Keratinocyte (primary cell): Measurements from ENCODE around the gene PDZD7. TPM values are rescaled to one million over a fixed set of nuclear protein-coding genes. Genes with fewer than 3 reads are reported as not detected.

Experiments used
- DNase-seq: peaks from one replicate; pipeline ENCODE4 v3.0.0-alpha.2; 2011; ENCODE audit warnings: low read depth, missing footprints, low spot score
- FAIRE-seq: peaks from 2 replicates; lab custom pipeline; 2011; peaks lifted over from hg19 to GRCh38; lab: Jason Lieb, UNC
- H2AFZ ChIP-seq: 2 replicates; pipeline ENCODE4 v1.6.0; 2012; ENCODE audit warnings: low read length, control low read depth, inconsistent platforms; ENCODE audit not compliant: control insufficient read depth
- H3K27ac ChIP-seq: 2 replicates; pipeline ENCODE4 v1.5.1; 2011; ENCODE audit warnings: low read length; ENCODE audit not compliant: control insufficient read depth, insufficient read depth
- H3K27me3 ChIP-seq: 3 replicates; pipeline ENCODE4 v1.6.0; 2011; ENCODE audit warnings: low read length; ENCODE audit not compliant: control insufficient read depth, insufficient read depth; ENCODE audit errors: extremely low read depth
- H3K36me3 ChIP-seq, 2 experiments: 2 replicates in 1 of 2; 3 replicates in 1 of 2; pipeline ENCODE4 v1.5.1; 2011; ENCODE audit warnings: low read length in 2 of 2, mild to moderate bottlenecking in 1 of 2; ENCODE audit not compliant: control insufficient read depth in 2 of 2, insufficient read depth in 2 of 2; ENCODE audit errors: extremely low read depth in 1 of 2
- H3K4me1 ChIP-seq: 3 replicates; pipeline ENCODE4 v1.5.1; 2011; ENCODE audit warnings: low read length; ENCODE audit not compliant: control insufficient read depth, insufficient read depth; ENCODE audit errors: extremely low read depth
- H3K4me2 ChIP-seq: 3 replicates; pipeline ENCODE4 v1.6.0; 2011; ENCODE audit warnings: low read depth, low read length; ENCODE audit not compliant: control insufficient read depth, insufficient read depth; ENCODE audit errors: extremely low read depth
- H3K4me3 ChIP-seq, 3 experiments: fragments of 200-600 bp in 1 of 3; sonication (generic) in 1 of 3; 2 replicates in 2 of 3; 3 replicates in 1 of 3; pipeline ENCODE4 v1.5.1; 2011 to 2016; ENCODE audit warnings: low read length in 3 of 3, mild to moderate bottlenecking in 3 of 3, control low read depth in 2 of 3, inconsistent platforms in 1 of 3, low read depth in 1 of 3, mixed read lengths in 1 of 3, mixed run types in 1 of 3, moderate library complexity in 1 of 3; ENCODE audit not compliant: control insufficient read depth in 2 of 3, insufficient read depth in 2 of 3; ENCODE audit errors: extremely low read depth in 1 of 3
- H3K79me2 ChIP-seq: 2 replicates; pipeline ENCODE4 v1.6.0; 2012; ENCODE audit warnings: low read length; ENCODE audit not compliant: control insufficient read depth, insufficient read depth
- H3K9ac ChIP-seq: 3 replicates; pipeline ENCODE4 v1.6.0; 2011; ENCODE audit warnings: low read length; ENCODE audit not compliant: control insufficient read depth, insufficient read depth; ENCODE audit errors: extremely low read depth
- H3K9me1 ChIP-seq: 3 replicates; pipeline ENCODE4 v1.6.0; 2011; ENCODE audit warnings: low read length; ENCODE audit not compliant: control insufficient read depth, insufficient read depth; ENCODE audit errors: extremely low read depth
- H3K9me3 ChIP-seq: 2 replicates; pipeline ENCODE4 v1.5.1; 2012; ENCODE audit warnings: low read depth, low read length; ENCODE audit not compliant: control insufficient read depth
- H4K20me1 ChIP-seq: 3 replicates; pipeline ENCODE4 v1.6.0; 2011; ENCODE audit warnings: low read length; ENCODE audit not compliant: control insufficient read depth, insufficient read depth; ENCODE audit errors: extremely low read depth
- CTCF ChIP-seq, 3 experiments: IDR thresholded peaks in 1 of 3; conservative IDR thresholded peaks in 1 of 3; optimal IDR thresholded peaks in 1 of 3; 2 replicates in 2 of 3; 3 replicates in 1 of 3; pipeline versions ENCODE3 to v1.5.1; 2011; ENCODE audit warnings: low read length in 3 of 3, mild to moderate bottlenecking in 3 of 3, moderate library complexity in 2 of 3, control low read depth in 1 of 3, inconsistent platforms in 1 of 3; ENCODE audit not compliant: insufficient read depth in 2 of 3; ENCODE audit errors: extremely low read depth in 1 of 3
- EZH2 ChIP-seq: IDR thresholded peaks from one replicate; pipeline ENCODE4 v1.6.1; 2012; ENCODE audit warnings: inconsistent platforms, mild to moderate bottlenecking, low read length, moderate library complexity
- dilution Hi-C: fragments of 300-500 bp; cut with MboI; formaldehyde crosslinking; loops from one replicate; pipeline ENCODE4 v1.7.0; 2020; ENCODE audit warnings: low sequenced_read_pairs; ENCODE audit not compliant: extremely low pct_ligation_motif_present
- polyA plus RNA-seq, 5 experiments: library from polyadenylated mRNA; depleted of rRNA in 3 of 5; stranded (reverse) in 3 of 5; stranded (forward) in 1 of 5; unstranded in 1 of 5; fragments of >200 nt; gene quantifications; 1 replicate in 1 of 5; 2 replicates in 3 of 5; 3 replicates in 1 of 5; pipeline versions ENCODE4 v1.2.1 to v1.2.3, GENCODE V29; 2011 to 2012; ENCODE audit warnings: missing spikeins in 2 of 5, low read depth in 1 of 5, low replicate concordance in 1 of 5

The PDZD7 gene
- polyA plus RNA-seq, 1 donor (not counting 4 experiments of a cell fraction or from before 2014, with no cell fraction given), result 0.54 TPM

GRCh38 chr10:100995181-100995580 lies 35.7 kb downstream of the PDZD7 start:
- Histone ChIP-seq H3K9ac (no peak overlapping the region), H3K4me2 (no peak overlapping the region), H3K9me1 (no peaks in the 10 kb centered on the region), H3K79me2 (peaks cover 19% of the 10 kb centered on the region), H3K27ac (no peak overlapping the region), H3K9me3 (no peaks in the 10 kb centered on the region), H3K4me3 (no peak overlapping the region), H3K27me3 (no peaks in the 10 kb centered on the region), H3K36me3 (peaks cover 21 to 26% of the 10 kb centered on the region in 2 experiments), H2AFZ (no peak overlapping the region), H3K4me1 (peaks cover 17% of the 10 kb centered on the region), H4K20me1 (no peaks in the 10 kb centered on the region)
- FAIRE-seq (no peak), DNase-seq (no peak)
- dilution Hi-C loops, result no loop called here
- TF ChIP-seq CTCF (optimal IDR thresholded peaks at IDR 0.05 in 1 of 3, IDR thresholded peaks at IDR 0.05 in 1 of 3, conservative IDR thresholded peaks at IDR 0.05 in 1 of 3; ENCODE audit: extremely low read depth in 1 of 3, insufficient read depth in 2 of 3, low read length in 3 of 3) (no peak), EZH2 (no peak)

GRCh38 chr10:100993986-100994708 lies 36.8 kb downstream of the PDZD7 start:
- dilution Hi-C loops, result no loop called here
- H3K4me3 ChIP-seq, result no peak overlapping the region
- H3K4me2 ChIP-seq, result no peak overlapping the region
- peaks cover 31% of the 10 kb centered on the region in 2 experiments for H3K36me3 ChIP-seq
- TF ChIP-seq EZH2, result no peak
- peak; percentile 44 to 72 (median 51) for TF ChIP-seq CTCF (optimal IDR thresholded peaks at IDR 0.05 in 1 of 3, IDR thresholded peaks at IDR 0.05 in 1 of 3, conservative IDR thresholded peaks at IDR 0.05 in 1 of 3; ENCODE audit: extremely low read depth in 1 of 3, insufficient read depth in 2 of 3, low read length in 3 of 3)
- no peaks in the 10 kb centered on the region for H3K9me1 ChIP-seq
- no peaks in the 10 kb centered on the region for H3K9me3 ChIP-seq
- H3K27me3 ChIP-seq, result no peaks in the 10 kb centered on the region
- FAIRE-seq (no peak), DNase-seq (no peak)
- peaks cover 22% of the 10 kb centered on the region for H3K79me2 ChIP-seq
- no peak overlapping the region for H3K27ac ChIP-seq
- no peak overlapping the region for H2AFZ ChIP-seq
- peaks cover 17% of the 10 kb centered on the region for H3K4me1 ChIP-seq
- H4K20me1 ChIP-seq, result no peaks in the 10 kb centered on the region
- no peak overlapping the region for H3K9ac ChIP-seq
